Caco-2 (cell line): ENCODE data around the gene SMARCD1. TPM values are rescaled to one million over a fixed set of nuclear protein-coding genes. Genes with fewer than 3 reads are reported as not detected.

Experiments
- BruUV-seq: library from RNA; stranded (reverse); fragments of 400-500 nt; replicated peaks from 2 replicates; lab custom pipeline; 2021; lab: Mats Ljungman, UMichigan
- CTCF ChIA-PET: fragments of 300-600 bp; sonication (Branson Sonifier 250); formaldehyde crosslinking; loops from one replicate; lab custom pipeline; 2022; ENCODE audit warnings: antibody characterized with exemption; lab: Charles Lee
- POLR2A ChIA-PET: fragments of 300-600 bp; sonication (Branson Sonifier 250); formaldehyde crosslinking; loops from one replicate; lab custom pipeline; 2022; ENCODE audit warnings: antibody characterized with exemption; lab: Charles Lee
- DNase-seq, 2 experiments: peaks; one replicate each; pipeline versions ENCODE4 v3.0.0 to v3.0.0-alpha.2; 2020 to 2022
- H3K27me3 ChIP-seq: replicated peaks from 2 replicates; pipeline ENCODE4 v1.6.0; 2011; ENCODE audit warnings: low read length; ENCODE audit not compliant: control insufficient read depth, insufficient read depth
- H3K36me3 ChIP-seq: 2 replicates; pipeline ENCODE4 v1.5.1; 2011; ENCODE audit warnings: low read length; ENCODE audit not compliant: control insufficient read depth, insufficient read depth
- H3K4me1 ChIP-seq: fragments of 250-450 bp; sonication (Bioruptor Pico); 2 replicates; pipeline ENCODE4 v1.5.1; 2020; ENCODE audit warnings: mild to moderate bottlenecking
- H3K4me3 ChIP-seq: 2 replicates; pipeline ENCODE4 v1.5.1; 2011; ENCODE audit warnings: low read depth, mild to moderate bottlenecking, control low read depth, low read length
- H3K9me3 ChIP-seq: fragments of 250-450 bp; sonication (Bioruptor Pico); 2 replicates; pipeline ENCODE4 v1.5.1; 2020; ENCODE audit warnings: mild to moderate bottlenecking, moderate library complexity
- H3K27ac Mint-ChIP-seq: one replicate; pipeline ENCODE4 v1.8.0; 2022; ENCODE audit warnings: mixed read lengths; ENCODE audit not compliant: unreplicated experiment
- H3K27me3 Mint-ChIP-seq: one replicate; pipeline ENCODE4 v1.8.0; 2022; ENCODE audit warnings: mixed read lengths; ENCODE audit not compliant: insufficient read depth, unreplicated experiment
- H3K36me3 Mint-ChIP-seq: one replicate; pipeline ENCODE4 v1.8.0; 2022; ENCODE audit warnings: mild to moderate bottlenecking, mixed read lengths; ENCODE audit not compliant: insufficient read depth, unreplicated experiment
- H3K4me1 Mint-ChIP-seq: one replicate; pipeline ENCODE4 v1.8.0; 2022; ENCODE audit warnings: low read depth, mixed read lengths; ENCODE audit not compliant: unreplicated experiment
- H3K4me3 Mint-ChIP-seq: one replicate; pipeline ENCODE4 v1.8.0; 2022; ENCODE audit warnings: mild to moderate bottlenecking, moderate library complexity, mixed read lengths; ENCODE audit not compliant: unreplicated experiment
- H3K9me3 Mint-ChIP-seq: one replicate; pipeline ENCODE4 v1.8.0; 2022; ENCODE audit warnings: mixed read lengths; ENCODE audit not compliant: unreplicated experiment
- CTCF ChIP-seq, 2 experiments: fragments of 200-600 bp in 1 of 2; IDR thresholded peaks; 1 replicate in 1 of 2; 2 replicates in 1 of 2; pipeline versions ENCODE4 v1.5.1 to v1.8.0; 2011 to 2022; ENCODE audit warnings: antibody characterized with exemption in 1 of 2, control low read depth in 1 of 2, inconsistent platforms in 1 of 2, low read depth in 1 of 2, low read length in 1 of 2, mild to moderate bottlenecking in 1 of 2, moderate library complexity in 1 of 2; ENCODE audit not compliant: insufficient read depth in 1 of 2, severe bottlenecking in 1 of 2, unreplicated experiment in 1 of 2
- intact Hi-C: fragments of 100-400 bp; cut with micrococcal nuclease; formaldehyde crosslinking; loops from one replicate; pipeline ENCODE4 v1.10.0; 2022; ENCODE audit not compliant: unreplicated experiment
- total RNA-seq: library from RNA; stranded (reverse); gene quantifications from 2 replicates; pipeline ENCODE4 v1.2.3, GENCODE V29; 2022

Gene SMARCD1
- total RNA-seq, 1 experiment from 2014 or later, result 158 TPM

- Histone ChIP-seq H3K9me3 (no peaks in the 10 kb centered on the region), H3K27me3 (no peaks in the 10 kb centered on the region), H3K4me1 (0 out of 2 replicates have a peak, but pooled peaks cover 7% of the 10 kb centered on the region), H3K36me3 (no peaks in the 10 kb centered on the region), H3K4me3 (no peak overlapping the region)
- intact Hi-C loops, result no loop called here
- Mint-ChIP-seq H3K9me3 (no peaks in the 10 kb centered on the region), H3K4me3 (no peak overlapping the region), H3K4me1 (peaks cover 10% of the 10 kb centered on the region), H3K27ac (no peak overlapping the region), H3K36me3 (no peaks in the 10 kb centered on the region), H3K27me3 (no peaks in the 10 kb centered on the region)
- no peak for TF ChIP-seq CTCF (IDR thresholded peaks at IDR 0.05; ENCODE audit: insufficient read depth in 1 of 2, low read depth in 1 of 2, low read length in 1 of 2, severe bottlenecking in 1 of 2, unreplicated experiment in 1 of 2)
- POLR2A ChIA-PET, result interaction anchor here (0.9 kb wide), 1 partner anchor 8 kb away, joined by 3 read pairs; no protein-coding TSS in a partner anchor
- DNase-seq, result no peak
- CTCF ChIA-PET, result interaction anchor here (0.6 to 3.2 kb wide), 6 partner anchors 10 to 199 kb away, joined by 3 to 17 read pairs (median 4); no protein-coding TSS in a partner anchor
- BruUV-seq, result no TSS peak
Measured at GRCh38 chr12:50065726-50066310, 19.3 kb upstream of the SMARCD1 start.

- Mint-ChIP-seq H3K27ac (no peak overlapping the region), H3K36me3 (no peaks in the 10 kb centered on the region), H3K9me3 (no peaks in the 10 kb centered on the region), H3K27me3 (no peaks in the 10 kb centered on the region), H3K4me1 (peaks cover 12% of the 10 kb centered on the region), H3K4me3 (no peak overlapping the region)
- Histone ChIP-seq H3K9me3 (no peaks in the 10 kb centered on the region), H3K27me3 (no peaks in the 10 kb centered on the region), H3K4me3 (no peak overlapping the region), H3K36me3 (no peaks in the 10 kb centered on the region), H3K4me1 (0 out of 2 replicates have a peak, but pooled peaks cover 8% of the 10 kb centered on the region)
- peak; percentile 63 to 69 for DNase-seq
- no TSS peak for BruUV-seq
- no peak for TF ChIP-seq CTCF (IDR thresholded peaks at IDR 0.05; ENCODE audit: insufficient read depth in 1 of 2, low read depth in 1 of 2, low read length in 1 of 2, severe bottlenecking in 1 of 2, unreplicated experiment in 1 of 2)
- ChIA-PET CTCF (interaction anchor here (0.7 to 3.2 kb wide), 4 partner anchors 10 to 199 kb away, joined by 3 to 17 read pairs (median 4); no protein-coding TSS in a partner anchor), POLR2A (interaction anchor here (0.9 kb wide), 1 partner anchor 9 kb away, joined by 3 read pairs; no protein-coding TSS in a partner anchor)
- intact Hi-C loops, result no loop called here
Measured at GRCh38 chr12:50066402-50066801, 18.7 kb upstream of the SMARCD1 start.

GRCh38 chr12:50069069-50069468 lies 16.1 kb upstream of the SMARCD1 start:
- intact Hi-C loops, result no loop called here
- Histone ChIP-seq H3K27me3 (no peaks in the 10 kb centered on the region), H3K9me3 (no peaks in the 10 kb centered on the region), H3K4me1 (0 out of 2 replicates have a peak, but pooled peaks cover 8% of the 10 kb centered on the region), H3K4me3 (no peak overlapping the region), H3K36me3 (no peaks in the 10 kb centered on the region)
- peaks cover 12% of the 10 kb centered on the region for H3K4me1 Mint-ChIP-seq
- no peaks in the 10 kb centered on the region for H3K9me3 Mint-ChIP-seq
- POLR2A ChIA-PET, result no interaction called here
- H3K27ac Mint-ChIP-seq, result no peak overlapping the region
- BruUV-seq, result no TSS peak
- DNase-seq, result no peak
- CTCF ChIA-PET, result interaction anchor here (0.5 to 3.3 kb wide), 7 partner anchors 13 to 1217 kb away, joined by 3 to 93 read pairs (median 5); partner anchors contain the start of gene DDX23
- no peak overlapping the region for H3K4me3 Mint-ChIP-seq
- no peaks in the 10 kb centered on the region for H3K36me3 Mint-ChIP-seq
- TF ChIP-seq CTCF (IDR thresholded peaks at IDR 0.05; ENCODE audit: insufficient read depth in 1 of 2, low read depth in 1 of 2, low read length in 1 of 2, severe bottlenecking in 1 of 2, unreplicated experiment in 1 of 2), result no peak
- no peaks in the 10 kb centered on the region for H3K27me3 Mint-ChIP-seq
